IPS-18a (cell line): ENCODE results near the gene MLLT1.

Experiments used
- H3K27ac ChIP-seq: one replicate; pipeline ENCODE4 v1.5.1; 2013; ENCODE audit warnings: low read length
- H3K27me3 ChIP-seq: one replicate; pipeline ENCODE4 v1.6.1; 2013; ENCODE audit warnings: mild to moderate bottlenecking, low read length; ENCODE audit not compliant: control insufficient read depth, insufficient read depth
- H3K36me3 ChIP-seq: one replicate; pipeline ENCODE4 v1.6.1; 2013; ENCODE audit warnings: low read depth, low read length; ENCODE audit not compliant: control insufficient read depth
- H3K4me1 ChIP-seq: one replicate; pipeline ENCODE4 v1.6.1; 2013; ENCODE audit warnings: low read depth, low read length; ENCODE audit not compliant: control insufficient read depth
- H3K4me3 ChIP-seq: one replicate; pipeline ENCODE4 v1.5.1; 2013; ENCODE audit warnings: low read length
- H3K9ac ChIP-seq: one replicate; pipeline ENCODE4 v1.6.1; 2013; ENCODE audit warnings: mild to moderate bottlenecking, low read length, moderate library complexity
- H3K9me3 ChIP-seq: one replicate; pipeline ENCODE4 v1.6.1; 2013; ENCODE audit warnings: low read depth, low read length; ENCODE audit not compliant: control insufficient read depth

MLLT1 gene

GRCh38 chr19:6250909-6251308, 28.9 kb downstream of the MLLT1 start:
- Histone ChIP-seq H3K36me3 (peaks cover 4% of the 10 kb centered on the region), H3K4me1 (peaks cover 4% of the 10 kb centered on the region), H3K4me3 (no peak overlapping the region), H3K27ac (no peak overlapping the region), H3K9me3 (no peaks in the 10 kb centered on the region), H3K27me3 (no peaks in the 10 kb centered on the region), H3K9ac (no peak overlapping the region)

GRCh38 chr19:6250024-6250615, 29.7 kb downstream of the MLLT1 start:
- Histone ChIP-seq H3K36me3 (peaks cover 4% of the 10 kb centered on the region), H3K4me1 (peaks cover 4% of the 10 kb centered on the region), H3K27me3 (no peaks in the 10 kb centered on the region), H3K9me3 (no peaks in the 10 kb centered on the region), H3K4me3 (no peak overlapping the region), H3K9ac (no peak overlapping the region), H3K27ac (no peak overlapping the region)

GRCh38 chr19:6249296-6249695, 30.5 kb downstream of the MLLT1 start:
- H3K27ac ChIP-seq: no peak overlapping the region
- H3K9ac ChIP-seq: no peak overlapping the region
- H3K27me3 ChIP-seq: no peaks in the 10 kb centered on the region
- H3K36me3 ChIP-seq: peaks cover 4% of the 10 kb centered on the region
- no peak overlapping the region for H3K4me3 ChIP-seq
- no peaks in the 10 kb centered on the region for H3K9me3 ChIP-seq
- H3K4me1 ChIP-seq: peaks cover 4% of the 10 kb centered on the region

GRCh38 chr19:6248844-6249243, 30.9 kb downstream of the MLLT1 start:
- peaks cover 4% of the 10 kb centered on the region for H3K36me3 ChIP-seq
- H3K27ac ChIP-seq: no peak overlapping the region
- no peak overlapping the region for H3K9ac ChIP-seq
- no peaks in the 10 kb centered on the region for H3K9me3 ChIP-seq
- no peak overlapping the region for H3K4me3 ChIP-seq
- H3K4me1 ChIP-seq: peaks cover 4% of the 10 kb centered on the region
- no peaks in the 10 kb centered on the region for H3K27me3 ChIP-seq

GRCh38 chr19:6248341-6248740, 31.4 kb downstream of the MLLT1 start:
- no peaks in the 10 kb centered on the region for H3K27me3 ChIP-seq
- H3K36me3 ChIP-seq: peaks cover 4% of the 10 kb centered on the region
- no peak overlapping the region for H3K4me3 ChIP-seq
- H3K9me3 ChIP-seq: no peaks in the 10 kb centered on the region
- no peak overlapping the region for H3K9ac ChIP-seq
- no peaks in the 10 kb centered on the region for H3K4me1 ChIP-seq
- no peak overlapping the region for H3K27ac ChIP-seq

GRCh38 chr19:6247007-6247288, 32.8 kb downstream of the MLLT1 start:
- Histone ChIP-seq H3K9me3 (no peaks in the 10 kb centered on the region), H3K4me1 (no peaks in the 10 kb centered on the region), H3K4me3 (no peak overlapping the region), H3K27me3 (no peaks in the 10 kb centered on the region), H3K36me3 (peaks cover 4% of the 10 kb centered on the region), H3K27ac (no peak overlapping the region), H3K9ac (no peak overlapping the region)

- no peaks in the 10 kb centered on the region for H3K4me1 ChIP-seq
- no peak overlapping the region for H3K9ac ChIP-seq
- peaks cover 4% of the 10 kb centered on the region for H3K36me3 ChIP-seq
- H3K9me3 ChIP-seq: no peaks in the 10 kb centered on the region
- no peaks in the 10 kb centered on the region for H3K27me3 ChIP-seq
- no peak overlapping the region for H3K4me3 ChIP-seq
- H3K27ac ChIP-seq: no peak overlapping the region
Measured at GRCh38 chr19:6246174-6247006, 33.4 kb downstream of the MLLT1 start.

GRCh38 chr19:6242677-6243076, 37.1 kb downstream of the MLLT1 start:
- no peak overlapping the region for H3K4me3 ChIP-seq
- H3K4me1 ChIP-seq: no peaks in the 10 kb centered on the region
- no peak overlapping the region for H3K9ac ChIP-seq
- H3K27me3 ChIP-seq: no peaks in the 10 kb centered on the region
- H3K27ac ChIP-seq: no peak overlapping the region
- H3K36me3 ChIP-seq: no peaks in the 10 kb centered on the region
- H3K9me3 ChIP-seq: no peaks in the 10 kb centered on the region

- no peak overlapping the region for H3K27ac ChIP-seq
- no peaks in the 10 kb centered on the region for H3K36me3 ChIP-seq
Measured at GRCh38 chr19:6241680-6242377, 37.9 kb downstream of the MLLT1 start.

GRCh38 chr19:6241056-6241455, 38.7 kb downstream of the MLLT1 start:
- H3K9ac ChIP-seq: no peak overlapping the region
- no peak overlapping the region for H3K27ac ChIP-seq
- H3K9me3 ChIP-seq: no peaks in the 10 kb centered on the region
- H3K4me3 ChIP-seq: no peak overlapping the region
- no peaks in the 10 kb centered on the region for H3K27me3 ChIP-seq
- H3K36me3 ChIP-seq: no peaks in the 10 kb centered on the region
- no peaks in the 10 kb centered on the region for H3K4me1 ChIP-seq

More at GRCh38 chr19:6241680-6242377, 37.9 kb downstream of the MLLT1 start:
- Histone ChIP-seq H3K4me3 (no peak overlapping the region), H3K9ac (no peak overlapping the region), H3K4me1 (no peaks in the 10 kb centered on the region), H3K9me3 (no peaks in the 10 kb centered on the region), H3K27me3 (no peaks in the 10 kb centered on the region)

- Histone ChIP-seq H3K9ac (no peak overlapping the region), H3K27ac (no peak overlapping the region), H3K4me3 (no peak overlapping the region), H3K4me1 (no peaks in the 10 kb centered on the region), H3K36me3 (no peaks in the 10 kb centered on the region), H3K27me3 (no peaks in the 10 kb centered on the region), H3K9me3 (no peaks in the 10 kb centered on the region)
Measured at GRCh38 chr19:6239871-6240676, 39.7 kb downstream of the MLLT1 start.
